Loucy (cell line): ENCODE data around the gene ZNF23.

ENCODE experiments used
- EZH2phosphoT487 ChIP-seq: fragments of 200-600 bp; IDR thresholded peaks from 2 replicates; pipeline ENCODE4 v1.6.1; 2018; ENCODE audit warnings: antibody characterized with exemption, mild to moderate bottlenecking, moderate library complexity, borderline replicate concordance
- TF ChIP-seq, protein P1 (sequence below): fragments of 200-600 bp; sonication (generic); conservative IDR thresholded peaks from 2 replicates; pipeline ENCODE4 v1.5.1; 2014; ENCODE audit warnings: mild to moderate bottlenecking, antibody characterized with exemption, low read length

DNA sequence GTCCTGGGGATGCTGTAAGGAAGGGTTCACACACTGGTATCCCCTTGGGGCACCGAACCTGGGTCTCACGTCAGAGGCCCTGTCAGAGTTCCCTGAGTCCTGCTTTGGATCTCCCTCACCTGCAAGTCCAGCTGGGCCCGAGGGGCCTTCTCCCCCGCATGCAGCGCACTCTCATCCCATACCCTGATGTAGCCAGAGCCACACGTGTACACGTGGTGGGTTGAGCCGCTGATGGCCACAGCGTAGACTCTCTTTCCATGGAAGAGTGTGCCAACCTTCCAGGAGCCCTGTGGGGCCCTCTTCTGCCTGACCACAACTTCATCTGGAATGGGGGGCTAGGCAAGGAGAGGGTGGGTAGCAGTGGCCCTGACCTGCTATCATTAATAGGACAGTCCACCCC, 30.1 kb downstream of the ZNF23 start:
- TF ChIP-seq, protein P1, sequence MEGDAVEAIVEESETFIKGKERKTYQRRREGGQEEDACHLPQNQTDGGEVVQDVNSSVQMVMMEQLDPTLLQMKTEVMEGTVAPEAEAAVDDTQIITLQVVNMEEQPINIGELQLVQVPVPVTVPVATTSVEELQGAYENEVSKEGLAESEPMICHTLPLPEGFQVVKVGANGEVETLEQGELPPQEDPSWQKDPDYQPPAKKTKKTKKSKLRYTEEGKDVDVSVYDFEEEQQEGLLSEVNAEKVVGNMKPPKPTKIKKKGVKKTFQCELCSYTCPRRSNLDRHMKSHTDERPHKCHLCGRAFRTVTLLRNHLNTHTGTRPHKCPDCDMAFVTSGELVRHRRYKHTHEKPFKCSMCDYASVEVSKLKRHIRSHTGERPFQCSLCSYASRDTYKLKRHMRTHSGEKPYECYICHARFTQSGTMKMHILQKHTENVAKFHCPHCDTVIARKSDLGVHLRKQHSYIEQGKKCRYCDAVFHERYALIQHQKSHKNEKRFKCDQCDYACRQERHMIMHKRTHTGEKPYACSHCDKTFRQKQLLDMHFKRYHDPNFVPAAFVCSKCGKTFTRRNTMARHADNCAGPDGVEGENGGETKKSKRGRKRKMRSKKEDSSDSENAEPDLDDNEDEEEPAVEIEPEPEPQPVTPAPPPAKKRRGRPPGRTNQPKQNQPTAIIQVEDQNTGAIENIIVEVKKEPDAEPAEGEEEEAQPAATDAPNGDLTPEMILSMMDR, result no peak
- no peak for TF ChIP-seq EZH2phosphoT487
